Embryonic facial prominence (tissue), 1 donor: ENCODE data around the gene PMM1.

Source experiments
- DNase-seq: peaks from one replicate; pipeline ENCODE4 v3.0.0-alpha.2; 2016; ENCODE audit errors: extremely low spot score

Gene PMM1

DNA sequence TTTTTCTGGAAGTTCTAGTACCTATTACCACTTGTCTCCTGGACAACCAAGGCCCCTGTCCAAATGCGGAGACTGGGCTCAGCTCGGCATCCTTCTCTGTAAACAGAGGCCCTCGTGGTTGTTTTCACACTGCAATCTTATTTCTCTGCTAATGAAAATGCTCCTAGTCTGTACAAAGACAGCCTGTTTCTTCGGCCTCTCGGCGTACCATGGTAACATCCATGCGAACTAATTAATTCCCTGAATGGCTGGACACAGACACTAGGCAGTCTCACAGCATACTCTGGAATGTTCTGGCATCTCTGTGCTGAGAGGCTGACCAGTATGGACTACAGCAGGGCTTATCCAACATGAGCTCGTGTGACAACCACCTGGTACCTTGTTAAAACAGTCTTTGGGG, 51.1 kb downstream of the PMM1 start:
- DNase-seq, result no peak

DNA sequence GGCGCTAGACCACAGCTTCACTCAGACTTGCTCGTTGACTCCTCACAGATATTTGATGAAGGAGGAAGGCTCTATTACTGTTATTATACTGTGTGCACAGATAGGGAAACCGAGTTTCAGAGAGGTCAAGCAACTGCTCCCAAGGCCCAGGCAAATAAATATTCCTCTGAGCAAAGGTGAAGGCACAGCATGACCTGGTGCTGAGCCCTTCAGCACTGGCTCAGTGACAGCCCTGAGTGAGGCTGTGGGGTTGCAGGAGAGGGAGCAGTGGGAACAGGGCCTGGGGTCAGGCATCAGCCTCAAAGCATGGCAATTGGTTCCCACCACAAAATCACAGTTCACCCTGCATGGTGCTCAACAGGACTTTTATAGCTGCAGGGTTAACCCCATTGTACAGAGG, 52.4 kb downstream of the PMM1 start:
- no peak for DNase-seq

DNA sequence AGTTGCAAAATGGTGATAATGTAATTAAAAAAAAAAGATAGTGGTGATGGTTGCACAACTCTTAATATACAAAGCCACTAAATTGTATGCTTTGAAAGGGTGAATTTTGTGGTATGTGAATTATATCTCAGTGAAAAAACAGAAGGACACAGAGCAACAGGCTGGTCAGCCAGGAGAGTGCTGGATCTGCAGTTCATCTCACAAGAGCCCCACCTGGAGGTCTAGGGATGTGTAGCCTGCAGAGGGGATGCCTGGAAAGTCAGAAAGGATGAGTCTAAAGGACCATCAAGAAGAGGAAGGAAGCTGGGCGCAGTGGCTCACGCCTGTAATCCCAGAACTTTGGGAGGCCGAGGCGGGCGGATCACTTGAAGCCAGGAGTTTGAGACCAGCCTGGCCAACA, 54.4 kb downstream of the PMM1 start:
- no peak for DNase-seq

DNA sequence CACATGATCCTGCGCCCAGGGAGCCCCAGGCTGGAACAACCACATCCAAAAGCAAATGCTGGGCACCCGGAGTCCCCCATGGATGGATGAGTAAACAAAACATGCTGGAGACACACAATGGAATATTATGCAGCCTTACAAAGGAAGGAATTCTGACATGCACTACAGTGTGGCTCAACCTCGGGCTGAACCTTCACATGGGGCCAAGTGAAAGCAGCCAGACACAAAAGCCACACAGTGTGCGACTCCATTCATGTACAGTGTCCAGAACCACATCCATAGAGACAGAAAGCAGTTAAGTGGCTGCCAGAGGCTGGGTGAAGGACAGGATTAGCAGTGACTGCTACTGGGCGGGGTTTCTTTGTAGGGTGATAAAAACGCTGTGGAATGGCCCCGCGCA, 55.4 kb downstream of the PMM1 start:
- DNase-seq, result no peak

DNA sequence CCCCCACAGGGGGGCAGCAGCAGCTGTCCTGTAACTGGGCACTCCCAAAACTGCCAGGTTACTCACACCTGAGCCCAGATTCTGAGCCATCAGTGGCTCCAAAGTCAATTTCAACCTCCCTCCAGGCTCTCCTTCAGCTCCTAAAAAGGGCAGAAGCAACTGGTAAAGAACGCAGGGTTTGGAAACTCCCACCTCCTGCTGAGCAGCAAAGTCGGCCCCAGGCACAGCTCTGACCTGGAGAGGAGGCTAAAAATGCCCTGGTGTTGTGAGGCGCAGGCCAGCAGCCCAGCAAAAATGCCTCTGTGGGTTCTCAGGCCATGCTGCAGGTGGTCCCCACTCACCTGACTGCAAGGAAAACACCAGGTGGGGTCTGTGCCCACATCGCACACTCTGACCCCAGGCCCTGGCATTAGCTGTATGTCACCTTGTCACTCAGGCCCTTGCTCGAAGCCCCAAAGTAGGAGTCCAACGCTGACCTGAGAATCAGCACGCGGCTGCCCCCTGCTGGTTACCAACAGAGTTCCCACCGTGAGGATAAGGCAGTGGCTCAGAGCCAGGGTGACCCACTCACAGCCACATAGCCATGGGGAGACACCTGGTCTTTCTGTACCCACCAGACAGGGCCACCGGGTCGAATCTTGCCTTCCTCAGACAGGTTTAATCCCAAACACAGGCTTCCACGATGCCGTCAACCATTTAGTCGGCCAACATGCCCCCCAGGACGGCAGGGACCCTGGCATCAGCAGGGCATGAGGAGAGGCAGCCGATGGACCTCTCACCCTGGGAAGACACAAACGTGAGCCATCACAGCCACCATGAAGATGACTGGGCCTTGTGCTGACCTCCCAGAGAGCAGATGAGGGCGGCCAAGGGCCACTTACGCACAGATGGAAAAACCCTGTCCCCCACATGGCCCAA, 56.5 kb downstream of the PMM1 start:
- no peak for DNase-seq

- DNase-seq, result no peak
Measured at GRCh38 chr22:41531715-41532477, 57.7 kb downstream of the PMM1 start.

- DNase-seq, result no peak
Measured at GRCh38 chr22:41530890-41531714, 58.5 kb downstream of the PMM1 start.

GRCh38 chr22:41528938-41529561, 60.6 kb downstream of the PMM1 start:
- DNase-seq, result no peak

DNA sequence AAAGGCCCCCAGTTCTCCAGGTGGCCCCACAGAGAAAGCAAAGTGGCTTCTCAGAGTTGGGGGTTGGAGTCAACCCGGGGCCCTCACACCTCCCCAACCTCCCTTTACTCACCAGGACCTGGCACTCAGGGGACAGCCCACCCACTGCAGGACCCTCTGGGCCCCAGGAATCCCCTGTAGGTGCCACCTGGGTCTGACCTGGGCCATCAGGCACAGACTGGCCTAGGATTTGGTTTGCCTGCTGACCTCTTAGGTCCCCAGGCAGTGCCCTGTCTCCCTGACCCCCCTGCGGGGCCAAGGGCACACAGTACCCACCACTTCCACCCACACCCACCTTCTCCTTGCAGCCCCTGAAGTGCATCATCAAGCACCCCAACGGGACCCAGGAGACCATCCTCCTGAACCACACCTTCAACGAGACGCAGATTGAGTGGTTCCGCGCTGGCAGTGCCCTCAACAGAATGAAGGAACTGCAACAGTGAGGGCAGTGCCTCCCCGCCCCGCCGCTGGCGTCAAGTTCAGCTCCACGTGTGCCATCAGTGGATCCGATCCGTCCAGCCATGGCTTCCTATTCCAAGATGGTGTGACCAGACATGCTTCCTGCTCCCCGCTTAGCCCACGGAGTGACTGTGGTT, 61.4 kb downstream of the PMM1 start:
- no peak for DNase-seq
